Astrocyte (in vitro differentiated cells and primary cell): Measurements from ENCODE around the gene GJD4.

Experiments
- EZH2 ChIP-seq: IDR thresholded peaks from 2 replicates; pipeline ENCODE4 v1.6.1; 2012; ENCODE audit warnings: mild to moderate bottlenecking, low read length, inconsistent platforms; ENCODE audit not compliant: insufficient read depth
- TF ChIP-seq, protein P1 (sequence below): IDR thresholded peaks from 2 replicates; pipeline ENCODE4 v1.5.1; 2011; ENCODE audit warnings: low read depth, mild to moderate bottlenecking, inconsistent platforms, low read length, moderate library complexity; ENCODE audit not compliant: insufficient read depth

GRCh38 chr10:35576730-35577129, 28.4 kb upstream of the GJD4 start:
- TF ChIP-seq, protein P1, sequence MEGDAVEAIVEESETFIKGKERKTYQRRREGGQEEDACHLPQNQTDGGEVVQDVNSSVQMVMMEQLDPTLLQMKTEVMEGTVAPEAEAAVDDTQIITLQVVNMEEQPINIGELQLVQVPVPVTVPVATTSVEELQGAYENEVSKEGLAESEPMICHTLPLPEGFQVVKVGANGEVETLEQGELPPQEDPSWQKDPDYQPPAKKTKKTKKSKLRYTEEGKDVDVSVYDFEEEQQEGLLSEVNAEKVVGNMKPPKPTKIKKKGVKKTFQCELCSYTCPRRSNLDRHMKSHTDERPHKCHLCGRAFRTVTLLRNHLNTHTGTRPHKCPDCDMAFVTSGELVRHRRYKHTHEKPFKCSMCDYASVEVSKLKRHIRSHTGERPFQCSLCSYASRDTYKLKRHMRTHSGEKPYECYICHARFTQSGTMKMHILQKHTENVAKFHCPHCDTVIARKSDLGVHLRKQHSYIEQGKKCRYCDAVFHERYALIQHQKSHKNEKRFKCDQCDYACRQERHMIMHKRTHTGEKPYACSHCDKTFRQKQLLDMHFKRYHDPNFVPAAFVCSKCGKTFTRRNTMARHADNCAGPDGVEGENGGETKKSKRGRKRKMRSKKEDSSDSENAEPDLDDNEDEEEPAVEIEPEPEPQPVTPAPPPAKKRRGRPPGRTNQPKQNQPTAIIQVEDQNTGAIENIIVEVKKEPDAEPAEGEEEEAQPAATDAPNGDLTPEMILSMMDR: no peak
- no peak for TF ChIP-seq EZH2
